ENCODE data around the gene ZNF407.

DNA sequence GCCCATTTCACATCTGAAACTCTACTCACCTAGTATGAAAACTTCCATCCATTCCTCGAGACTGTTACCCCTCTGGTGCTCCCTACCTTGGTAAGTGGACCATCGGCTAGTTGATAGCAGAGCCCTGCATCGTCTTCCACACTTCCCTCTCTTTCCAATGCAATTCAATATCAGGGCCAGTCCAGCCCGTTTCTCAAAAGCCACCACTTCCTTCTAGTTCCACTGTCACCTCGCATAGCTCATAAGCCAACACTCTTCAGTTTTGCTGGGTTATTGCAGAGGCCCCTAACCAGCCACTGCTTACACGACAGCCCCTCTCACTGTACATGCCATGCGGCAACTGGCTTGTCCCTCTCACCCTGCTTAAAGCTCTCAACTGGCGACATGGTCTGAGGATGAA, 10.2 kb upstream of the ZNF407 start:
- TF ChIP-seq, protein P1, sequence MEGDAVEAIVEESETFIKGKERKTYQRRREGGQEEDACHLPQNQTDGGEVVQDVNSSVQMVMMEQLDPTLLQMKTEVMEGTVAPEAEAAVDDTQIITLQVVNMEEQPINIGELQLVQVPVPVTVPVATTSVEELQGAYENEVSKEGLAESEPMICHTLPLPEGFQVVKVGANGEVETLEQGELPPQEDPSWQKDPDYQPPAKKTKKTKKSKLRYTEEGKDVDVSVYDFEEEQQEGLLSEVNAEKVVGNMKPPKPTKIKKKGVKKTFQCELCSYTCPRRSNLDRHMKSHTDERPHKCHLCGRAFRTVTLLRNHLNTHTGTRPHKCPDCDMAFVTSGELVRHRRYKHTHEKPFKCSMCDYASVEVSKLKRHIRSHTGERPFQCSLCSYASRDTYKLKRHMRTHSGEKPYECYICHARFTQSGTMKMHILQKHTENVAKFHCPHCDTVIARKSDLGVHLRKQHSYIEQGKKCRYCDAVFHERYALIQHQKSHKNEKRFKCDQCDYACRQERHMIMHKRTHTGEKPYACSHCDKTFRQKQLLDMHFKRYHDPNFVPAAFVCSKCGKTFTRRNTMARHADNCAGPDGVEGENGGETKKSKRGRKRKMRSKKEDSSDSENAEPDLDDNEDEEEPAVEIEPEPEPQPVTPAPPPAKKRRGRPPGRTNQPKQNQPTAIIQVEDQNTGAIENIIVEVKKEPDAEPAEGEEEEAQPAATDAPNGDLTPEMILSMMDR (IDR thresholded peaks at IDR 0.05; ENCODE audit: low read length) = no peak
- TF ChIP-seq EZH2phosphoT487 (IDR thresholded peaks at IDR 0.05; ENCODE audit: low read length) = no peak

All from MM.1S (cell line).